Peyer's patch (tissue), 4 donors: ENCODE measurements around the gene FAM111A.

Experiments used
- CTCF ChIP-seq, 6 experiments: fragments of 450-650 bp in 4 of 6; fragments of 200-600 bp in 2 of 6; sonication (generic) in 1 of 6; IDR thresholded peaks; one replicate each; pipeline ENCODE4 v1.5.1; 2017 to 2019; ENCODE audit warnings: antibody characterized with exemption in 6 of 6, mild to moderate bottlenecking in 3 of 6, moderate library complexity in 1 of 6
- POLR2A ChIP-seq, 2 donors: fragments of 450-650 bp; IDR thresholded peaks; one replicate each; pipeline ENCODE4 v1.5.1; 2017; ENCODE audit warnings: antibody characterized with exemption in 2 of 2, mild to moderate bottlenecking in 2 of 2, moderate library complexity in 2 of 2

DNA sequence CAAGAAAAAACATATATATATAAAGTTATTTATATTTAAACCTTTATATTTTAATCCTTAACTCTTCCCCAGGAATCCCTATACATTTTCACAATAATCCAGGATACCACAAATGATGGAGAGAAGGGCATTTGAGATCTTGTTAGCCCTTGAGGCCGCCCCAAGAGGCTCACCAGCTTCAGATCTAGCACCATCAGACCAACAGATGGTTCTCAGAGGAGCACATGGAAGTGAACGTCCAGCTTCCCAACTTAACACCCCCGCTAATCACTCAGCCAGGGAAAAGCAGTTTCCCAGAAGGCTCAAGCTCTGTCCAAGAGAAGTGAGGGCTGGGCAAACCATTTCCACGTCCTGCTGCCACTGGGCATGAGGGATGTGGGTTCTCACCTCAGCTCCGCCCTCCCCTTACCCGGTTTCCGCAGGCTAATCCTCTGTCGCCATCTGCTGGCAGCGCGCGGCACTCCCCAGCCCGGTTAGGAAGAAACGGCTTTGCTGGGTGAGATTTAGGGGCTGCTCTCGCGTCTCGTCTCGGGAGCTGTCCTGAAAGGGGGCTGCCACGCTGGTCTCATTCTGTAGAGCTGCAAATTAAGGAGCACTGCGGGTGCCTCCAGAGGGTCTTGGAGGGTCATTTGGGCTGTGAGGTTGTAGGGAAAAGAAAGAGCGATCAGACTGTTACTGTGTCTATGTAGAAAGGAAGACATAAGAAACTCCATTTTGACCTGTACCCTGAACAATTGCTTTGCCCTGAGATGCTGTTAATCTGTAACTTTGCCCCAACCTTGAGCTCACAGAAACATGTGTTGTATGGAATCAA, 6.8 kb upstream of the FAM111A start:
- TF ChIP-seq POLR2A (IDR thresholded peaks at IDR 0.05) (no peak), CTCF (IDR thresholded peaks at IDR 0.05) (peak; percentile 82 to 99 (median 94))
